HuH-7.5 (cell line): ENCODE results near the gene CEBPE.

Experiments used
- DNase-seq: peaks from one replicate; pipeline ENCODE4 v3.0.0; 2011; ENCODE audit warnings: low spot score

Gene CEBPE

DNA sequence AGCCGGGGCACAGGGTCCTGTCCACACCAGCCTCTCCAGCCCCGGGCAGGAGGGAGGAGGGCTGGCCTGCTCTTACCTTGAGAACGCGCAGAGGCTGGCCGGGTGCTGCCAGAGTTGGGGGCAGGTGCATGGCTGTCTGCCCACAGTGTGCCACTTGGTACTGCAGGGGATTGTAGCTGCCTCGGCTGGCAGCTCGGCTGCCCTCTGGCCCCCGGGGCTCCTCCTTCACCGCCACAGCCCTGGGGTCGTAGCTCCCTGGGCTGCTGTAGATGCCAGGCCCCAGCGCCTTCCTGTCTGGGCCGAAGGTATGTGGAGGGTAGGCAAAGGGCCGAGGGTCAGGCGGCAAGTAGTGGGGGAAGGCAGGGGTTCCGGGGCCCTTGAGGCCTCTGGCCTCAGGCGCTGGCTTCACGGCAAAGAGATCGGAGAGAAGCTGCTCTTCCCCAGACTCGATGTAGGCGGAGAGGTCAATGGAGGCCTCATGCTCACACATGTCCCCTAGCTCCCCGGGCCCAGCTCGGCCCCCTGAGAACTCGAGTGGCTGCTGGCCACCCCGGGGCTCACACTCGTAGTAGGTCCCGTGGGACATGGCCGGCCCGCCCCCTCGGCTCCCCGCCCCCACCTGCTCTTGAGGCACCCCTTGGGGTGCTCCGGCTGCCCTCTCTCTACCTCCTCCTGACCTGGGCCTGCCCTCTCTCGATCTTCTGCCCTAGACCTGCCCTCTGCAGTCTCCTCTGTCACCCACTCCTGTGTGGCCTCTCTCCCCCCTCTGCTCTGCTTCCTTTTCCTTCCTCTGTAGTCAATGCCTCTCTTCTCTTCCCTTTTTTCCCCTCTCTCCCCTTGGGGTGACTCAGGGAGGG, at the start of gene CEBPE:
Gene CEBPE, minus strand, starts transcription at position 750 of the 857 bp plus-strand sequence. Its CDS starts 164 bp downstream, at position 586.
- DNase-seq = no peak

DNA sequence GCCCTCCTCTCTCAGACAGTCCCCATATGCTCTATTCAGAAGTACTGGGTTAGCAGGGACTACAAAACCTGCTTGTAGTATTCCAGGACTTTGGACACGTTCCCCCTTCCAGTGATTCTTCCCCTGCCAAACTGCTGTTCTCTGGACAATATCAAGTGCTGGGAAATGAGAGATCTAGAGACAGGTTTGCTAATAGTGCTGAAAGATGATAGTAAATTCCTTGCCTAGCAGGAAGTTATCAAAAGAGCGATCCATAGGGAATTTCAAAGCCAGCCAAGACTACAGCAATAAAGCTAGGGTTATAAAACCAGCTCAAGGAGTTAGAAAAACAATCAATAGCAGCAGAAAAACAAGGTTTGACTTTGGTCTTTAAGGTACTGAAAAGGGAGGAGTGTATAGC, 49.2 kb upstream of the CEBPE start:
- DNase-seq = no peak

DNA sequence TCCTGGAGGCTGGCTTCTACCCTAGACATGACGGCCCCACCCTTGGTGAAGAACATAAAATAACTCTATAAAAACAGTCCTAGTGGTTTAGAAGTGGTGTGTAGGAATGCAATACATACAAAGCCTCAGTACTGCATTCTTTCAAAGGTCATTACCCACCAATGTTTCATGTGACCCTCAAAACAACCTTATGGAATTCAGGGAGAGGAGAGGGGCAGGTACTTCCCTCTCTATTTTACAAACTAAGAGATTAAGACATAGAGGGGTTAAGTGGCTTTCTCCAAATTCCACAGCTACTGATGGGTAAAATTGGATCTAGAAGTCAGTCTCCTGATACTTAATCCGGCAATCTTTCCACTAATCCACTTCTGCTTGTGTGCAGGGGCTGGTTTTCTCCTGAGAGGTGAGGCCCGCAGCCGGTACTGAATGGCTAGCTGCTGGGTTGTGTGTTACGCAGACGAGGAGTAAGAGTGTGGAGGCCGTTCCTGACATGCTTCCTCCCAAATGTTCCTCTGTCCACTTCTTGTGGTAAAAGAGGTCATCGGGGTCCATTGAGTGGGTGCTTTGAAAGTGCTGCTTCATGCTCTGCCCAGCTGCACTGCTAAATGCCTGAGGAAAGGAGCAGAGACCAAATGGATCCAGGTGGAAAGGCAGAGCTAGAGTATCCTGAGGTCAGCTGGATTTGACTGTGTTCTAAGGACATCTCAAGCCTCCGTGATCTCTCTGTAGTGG, 48.2 kb upstream of the CEBPE start:
- DNase-seq = no peak

DNA sequence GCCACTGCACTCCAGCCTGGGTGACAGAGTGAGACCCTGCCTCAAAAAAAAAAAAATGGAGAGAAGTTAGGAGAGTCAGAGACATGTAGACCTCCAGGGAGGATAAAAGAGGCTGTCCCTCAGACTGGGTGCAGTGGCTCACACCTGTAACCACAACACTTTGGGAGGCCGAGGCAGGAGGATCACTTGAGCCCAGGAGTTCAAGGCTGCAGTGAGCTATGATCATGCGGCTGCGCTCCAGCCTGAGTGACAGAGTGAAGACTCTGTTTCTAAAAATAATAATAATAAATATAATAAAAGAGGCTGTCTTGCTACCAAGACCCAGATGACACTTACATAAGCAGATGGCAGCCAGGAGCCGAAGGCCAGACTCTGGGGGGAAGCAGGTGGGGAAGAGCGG, 45.9 kb upstream of the CEBPE start:
- DNase-seq = no peak

DNA sequence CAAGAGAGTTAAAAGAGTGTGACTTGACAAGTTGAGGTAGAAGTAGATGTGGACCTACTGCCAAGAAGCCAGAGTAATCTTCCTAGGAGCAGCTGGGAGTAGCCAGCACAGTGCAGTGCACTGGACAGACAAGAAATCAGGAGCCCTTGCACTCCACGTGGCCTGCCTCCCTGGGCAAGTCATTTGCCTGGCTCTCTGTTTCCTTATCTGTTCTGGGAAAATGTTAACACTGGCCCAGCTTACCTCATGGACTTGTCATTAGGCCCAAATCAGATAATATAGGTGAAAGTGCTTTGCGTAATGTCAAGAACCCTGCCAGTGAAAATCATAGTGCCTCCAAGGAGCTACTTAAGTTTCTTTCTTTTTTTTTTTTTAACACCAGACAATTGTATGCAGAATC, 45.2 kb upstream of the CEBPE start:
- DNase-seq = no peak

- DNase-seq = no peak
Observed at GRCh38 chr14:23163830-23164229, 44.8 kb upstream of the CEBPE start.

GRCh38 chr14:23162800-23163199, 43.7 kb upstream of the CEBPE start:
- no peak for DNase-seq

- no peak for DNase-seq
Observed at GRCh38 chr14:23162005-23162404, 43.0 kb upstream of the CEBPE start.

GRCh38 chr14:23160924-23161522, 42.0 kb upstream of the CEBPE start:
- no peak for DNase-seq

DNA sequence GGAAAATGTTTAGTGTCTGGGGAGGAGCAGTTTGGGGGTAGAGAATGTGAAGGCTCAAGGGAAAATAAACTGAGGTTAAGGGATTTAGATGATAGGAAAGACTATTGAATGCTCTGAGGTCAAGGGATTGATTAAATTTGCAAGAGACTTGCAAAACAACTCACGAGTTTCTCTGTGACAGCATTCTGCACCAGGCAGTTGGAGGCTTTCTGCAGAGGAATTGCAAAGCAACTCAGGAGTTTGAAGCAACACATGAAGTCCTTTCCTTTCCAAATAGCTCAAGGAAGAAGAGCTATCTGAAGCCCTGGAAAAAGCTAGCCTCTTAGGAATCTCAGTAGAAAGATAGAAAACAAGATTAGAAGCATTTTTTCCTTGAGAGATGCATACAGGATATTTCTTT, 40.5 kb upstream of the CEBPE start:
- DNase-seq = no peak

DNA sequence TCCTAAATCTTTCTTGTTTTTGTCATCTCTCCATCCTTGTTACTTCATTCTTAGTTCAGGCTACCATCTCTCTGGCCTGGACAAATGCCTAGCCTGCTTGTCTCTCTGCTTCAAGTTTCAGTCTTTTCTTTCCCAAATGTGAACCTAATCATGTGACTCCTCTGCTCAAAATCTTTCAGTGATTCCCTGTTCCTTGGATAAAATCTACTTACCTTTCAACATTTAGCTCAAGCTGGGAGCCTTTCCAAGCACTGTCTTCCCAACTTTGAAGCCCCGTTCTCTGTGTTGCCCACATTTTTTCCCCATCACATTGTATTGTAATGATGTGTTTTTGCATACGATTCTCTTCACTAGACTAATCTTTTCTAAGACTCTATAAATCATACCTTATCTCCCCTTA, 39.7 kb upstream of the CEBPE start:
- DNase-seq = no peak

- no peak for DNase-seq
Observed at GRCh38 chr14:23154964-23155587, 36.0 kb upstream of the CEBPE start.

- no peak for DNase-seq
Observed at GRCh38 chr14:23153851-23154796, 35.1 kb upstream of the CEBPE start.

DNA sequence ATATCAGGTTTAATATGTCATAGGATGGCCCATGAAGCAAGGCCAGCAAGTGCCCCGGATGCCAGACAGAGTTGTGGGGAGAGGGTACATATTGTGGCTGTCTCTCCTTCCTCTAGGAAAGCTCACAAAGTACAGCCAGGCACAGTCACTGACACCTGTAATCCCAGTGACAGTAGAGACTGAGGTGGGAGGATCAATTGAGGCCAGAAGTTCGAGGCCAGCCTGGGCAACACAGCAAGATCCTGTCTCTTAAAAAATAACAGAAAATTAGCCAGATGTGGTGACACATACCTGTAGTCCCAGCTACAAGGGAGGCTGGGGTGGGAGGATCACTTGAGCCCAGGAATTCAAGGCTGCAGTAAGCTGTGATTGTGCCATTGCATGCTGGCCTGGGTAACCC, 32.3 kb upstream of the CEBPE start:
- no peak for DNase-seq

DNA sequence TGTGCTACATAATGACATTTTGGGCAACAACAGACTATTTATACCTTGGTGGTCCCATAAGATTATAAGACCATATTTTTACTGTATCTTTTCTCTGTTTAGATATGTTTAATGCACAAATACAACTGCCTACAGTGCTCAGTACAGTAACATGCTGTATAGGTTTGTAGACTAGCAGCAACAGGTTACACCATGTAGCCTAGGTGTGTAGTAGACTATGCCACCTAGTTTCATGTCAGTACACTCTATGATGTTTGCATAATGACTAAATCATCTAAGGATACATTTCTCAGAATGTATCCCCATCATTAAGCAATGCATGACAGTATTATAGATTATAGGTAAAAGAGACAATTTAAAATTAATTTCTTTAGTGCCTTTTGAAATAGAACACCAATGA, 30.7 kb upstream of the CEBPE start:
- DNase-seq = no peak

GRCh38 chr14:23148591-23149249, 29.7 kb upstream of the CEBPE start:
- DNase-seq = no peak

- DNase-seq = no peak
Observed at GRCh38 chr14:23147676-23148075, 28.6 kb upstream of the CEBPE start.

GRCh38 chr14:23146980-23147379, 27.9 kb upstream of the CEBPE start:
- no peak for DNase-seq

DNA sequence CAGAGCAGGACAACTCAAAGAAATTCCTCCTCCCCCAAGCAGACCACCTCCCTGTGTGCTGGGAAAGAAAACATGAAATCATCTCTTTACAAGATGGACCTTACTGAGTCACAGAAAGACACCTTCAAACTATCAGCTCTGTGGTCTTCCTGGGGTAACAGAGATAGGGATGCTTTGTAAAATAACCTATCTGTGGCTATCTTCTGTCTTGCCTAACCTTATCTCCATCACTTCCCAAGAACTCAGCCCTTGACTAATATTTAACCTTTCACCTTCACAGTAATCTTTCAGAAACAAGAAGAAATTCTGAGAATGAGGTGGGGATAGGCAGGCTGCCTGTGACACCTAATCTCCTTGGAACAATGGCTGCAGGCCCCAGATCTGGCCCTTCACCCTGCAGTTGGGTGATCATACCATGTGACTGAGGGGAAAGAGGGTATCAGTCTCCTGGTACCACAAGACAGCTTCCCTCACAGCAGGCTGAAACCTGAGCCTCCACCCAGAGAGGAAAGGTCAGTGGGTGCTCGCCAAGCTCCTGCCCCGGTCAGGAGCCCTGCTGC, 27.4 kb upstream of the CEBPE start:
- no peak for DNase-seq

- DNase-seq = no peak
Observed at GRCh38 chr14:23145794-23146350, 26.8 kb upstream of the CEBPE start.
